ENCODE results near the gene FLNB. TPM values are rescaled to one million over a fixed set of nuclear protein-coding genes. Genes with fewer than 3 reads are reported as not detected.

FLNB gene
- total and polyA plus RNA-seq, 2 of the 8 experiments (the other 6 are each of a cell fraction or from before 2014, with no cell fraction given) = 72.3 to 118 TPM

GRCh38 chr3:58180099-58180880 is 172.1 kb downstream of the FLNB start:
- Histone ChIP-seq H3K56ac (replicated peaks; ENCODE audit: insufficient read length, low read depth, low read length) (no peak overlapping the region), H3K9me3 (ENCODE audit: insufficient read depth in 2 of 2, low read depth in 1 of 2, low read length in 1 of 2) (no peaks in the 10 kb centered on the region), H3K79me2 (ENCODE audit: control insufficient read depth in 1 of 2, insufficient read depth in 2 of 2, low read length in 2 of 2) (no peaks in the 10 kb centered on the region), H4K8ac (ENCODE audit: extremely low read depth, insufficient read depth, low read length) (no peak overlapping the region), H3K4ac (replicated peaks; ENCODE audit: insufficient read length, low read depth, low read length) (no peak overlapping the region), H3K23me2 (ENCODE audit: low read depth, low read length) (no peaks in the 10 kb centered on the region), H3K4me2 (ENCODE audit: insufficient read depth in 1 of 2, low read depth in 2 of 2, low read length in 2 of 2) (no peak overlapping the region), H3K27ac (ENCODE audit: low read depth, low read length) (no peak overlapping the region), H3K4me1 (replicated peaks in 1 of 4; ENCODE audit: control insufficient read depth in 3 of 4, insufficient read depth in 4 of 4, low read length in 3 of 4) (peaks cover 2 to 8% (median 5%) of the 10 kb centered on the region in 4 experiments; a peak in 5 of 7 replicates), H3K14ac (ENCODE audit: insufficient read length) (no peak overlapping the region), H4K5ac (ENCODE audit: insufficient read length, low read depth, low read length) (no peak overlapping the region), H2BK120ac (replicated peaks; ENCODE audit: low read depth, low read length) (no peak overlapping the region), H2AFZ (ENCODE audit: low read length) (no peak overlapping the region), H2BK5ac (ENCODE audit: low read depth, low read length) (no peak overlapping the region), H2BK15ac (ENCODE audit: low read length) (no peak overlapping the region), H3K27me3 (replicated peaks in 1 of 4; ENCODE audit: control insufficient read depth in 3 of 4, extremely low read depth in 1 of 4, insufficient read depth in 3 of 4, low read length in 3 of 4) (peaks cover 0 to 6% (median 2%) of the 10 kb centered on the region in 4 experiments; a peak in 2 of 7 replicates), H3K4me3 (ENCODE audit: extremely low read depth in 1 of 4, insufficient read depth in 2 of 4, low read depth in 3 of 4, low read length in 4 of 4) (no peak overlapping the region), H2AK5ac (ENCODE audit: low read depth, low read length) (no peak overlapping the region), H3K18ac (ENCODE audit: extremely low read depth, low read length) (no peak overlapping the region), H4K91ac (replicated peaks; ENCODE audit: insufficient read length, low read length) (no peak overlapping the region), H2BK20ac (ENCODE audit: low read length) (no peak overlapping the region), H3K23ac (ENCODE audit: insufficient read length) (no peak overlapping the region), H3K36me3 (ENCODE audit: control insufficient read depth in 2 of 4, insufficient read depth in 4 of 4, low read length in 3 of 4) (no peaks in the 10 kb centered on the region), H4K20me1 (replicated peaks in 1 of 2; ENCODE audit: control insufficient read depth in 1 of 2, insufficient read depth in 2 of 2, low read length in 2 of 2) (no peaks in the 10 kb centered on the region), H3K79me1 (ENCODE audit: low read depth, low read length) (no peaks in the 10 kb centered on the region), H3K9ac (replicated peaks in 1 of 4; ENCODE audit: extremely low read depth in 1 of 4, low read depth in 3 of 4, low read length in 3 of 4) (no peak overlapping the region), H2BK12ac (ENCODE audit: low read depth, low read length) (no peak overlapping the region)
- POLR2A ChIA-PET (ENCODE audit: partially characterized antibody) = interaction anchor here (0.6 kb wide), 1 partner anchor 133 kb away, joined by 3 read pairs; no protein-coding TSS in a partner anchor
- TF ChIP-seq RNF2 (IDR thresholded peaks at IDR 0.05; ENCODE audit: borderline replicate concordance, low read depth, low read length, missing control alignments, poor library complexity, severe bottlenecking) (no peak), PHF8 (conservative IDR thresholded peaks at IDR 0.05; ENCODE audit: low read depth, low read length) (no peak), KDM5A (IDR thresholded peaks at IDR 0.05; ENCODE audit: low read length) (no peak), JUN (IDR thresholded peaks at IDR 0.05; ENCODE audit: low read depth, low read length) (no peak), HDAC6 (IDR thresholded peaks at IDR 0.05; ENCODE audit: low read depth, low read length) (no peak), JUND (IDR thresholded peaks at IDR 0.05; ENCODE audit: low read length) (no peak)
- TF ChIP-seq, protein P1, sequence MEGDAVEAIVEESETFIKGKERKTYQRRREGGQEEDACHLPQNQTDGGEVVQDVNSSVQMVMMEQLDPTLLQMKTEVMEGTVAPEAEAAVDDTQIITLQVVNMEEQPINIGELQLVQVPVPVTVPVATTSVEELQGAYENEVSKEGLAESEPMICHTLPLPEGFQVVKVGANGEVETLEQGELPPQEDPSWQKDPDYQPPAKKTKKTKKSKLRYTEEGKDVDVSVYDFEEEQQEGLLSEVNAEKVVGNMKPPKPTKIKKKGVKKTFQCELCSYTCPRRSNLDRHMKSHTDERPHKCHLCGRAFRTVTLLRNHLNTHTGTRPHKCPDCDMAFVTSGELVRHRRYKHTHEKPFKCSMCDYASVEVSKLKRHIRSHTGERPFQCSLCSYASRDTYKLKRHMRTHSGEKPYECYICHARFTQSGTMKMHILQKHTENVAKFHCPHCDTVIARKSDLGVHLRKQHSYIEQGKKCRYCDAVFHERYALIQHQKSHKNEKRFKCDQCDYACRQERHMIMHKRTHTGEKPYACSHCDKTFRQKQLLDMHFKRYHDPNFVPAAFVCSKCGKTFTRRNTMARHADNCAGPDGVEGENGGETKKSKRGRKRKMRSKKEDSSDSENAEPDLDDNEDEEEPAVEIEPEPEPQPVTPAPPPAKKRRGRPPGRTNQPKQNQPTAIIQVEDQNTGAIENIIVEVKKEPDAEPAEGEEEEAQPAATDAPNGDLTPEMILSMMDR (IDR thresholded peaks at IDR 0.05; ENCODE audit: control extremely low read depth in 1 of 3, insufficient read depth in 1 of 3, low read depth in 1 of 3, low read length in 3 of 3) = no peak
- DNase-seq (ENCODE audit: low read depth in 1 of 2, low spot score in 2 of 2) (no peak), FAIRE-seq (no peak)
- CTCF ChIA-PET (ENCODE audit: partially characterized antibody) = interaction anchor here (0.5 to 4.3 kb wide), 10 partner anchors 8 to 491 kb away, joined by 3 to 44 read pairs (median 6); partner anchors contain the start of genes HTD2 and RPP14
- WGBS, 2 experiments (ENCODE audit: extremely low coverage in 1 of 2, insufficient coverage in 1 of 2, insufficient read length in 1 of 2, insufficient replicate concordance in 2 of 2, low coverage in 1 of 2, low lambda C conversion rate in 2 of 2, missing lambda C conversion rate in 1 of 2) = 85% methylated on average over 11 of the region's 12 CpGs; no CpG with 5 or more reads in 1 of the 2 experiments
